ENCODE data around the gene DNMT3A.

DNMT3A gene

GRCh38 chr2:25323610-25324189, 18.0 kb downstream of the DNMT3A start:
- no peak for DNase-seq

DNA sequence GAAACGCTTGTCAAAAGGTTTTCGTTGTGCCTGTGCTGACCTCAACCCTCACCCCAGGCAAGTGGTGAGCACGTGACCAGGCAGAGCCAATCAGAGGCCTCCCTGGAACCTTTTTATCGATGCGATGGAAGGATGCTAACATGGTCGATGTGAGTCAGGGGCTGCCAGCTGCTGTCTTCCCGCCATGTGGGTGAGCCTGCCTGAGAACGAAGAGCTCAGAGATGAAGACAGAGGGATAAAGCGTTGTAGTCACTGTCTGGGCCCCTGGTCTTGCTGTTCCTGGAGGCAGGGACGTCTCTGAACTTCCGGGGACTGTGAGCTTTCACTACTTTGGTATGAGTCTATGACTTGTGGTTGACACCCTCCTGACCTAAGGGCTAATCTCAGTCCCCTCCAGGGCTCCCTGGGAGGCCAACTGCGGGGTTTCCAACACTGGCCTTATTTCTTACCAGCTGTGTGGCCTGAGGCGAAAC, 18.6 kb downstream of the DNMT3A start:
- DNase-seq: peak; percentile 74 to 78

DNA sequence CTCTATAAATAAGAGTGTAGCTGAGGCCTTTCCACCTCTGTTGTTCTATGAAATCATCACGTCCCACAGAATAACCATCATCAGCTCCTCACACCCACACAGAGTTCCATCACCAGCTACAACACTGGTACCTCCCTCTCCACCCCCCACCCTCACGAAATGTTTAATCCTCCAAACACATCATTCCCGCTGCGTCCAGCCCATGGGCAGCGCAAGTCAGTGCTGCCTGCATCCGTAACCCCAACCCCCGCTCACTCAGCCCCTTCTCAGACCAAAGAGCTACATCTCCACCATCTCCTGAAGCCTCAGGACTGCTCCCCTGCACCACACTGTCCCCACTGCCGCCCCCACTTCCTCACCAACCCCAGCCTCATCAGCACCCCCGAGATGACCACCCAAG, 19.4 kb downstream of the DNMT3A start:
- peak in 1 of 2 experiments; percentile 45 for DNase-seq

- no peak for DNase-seq
These were observed 21.6 kb downstream of the DNMT3A start for GRCh38 chr2:25320077-25320476.

DNA sequence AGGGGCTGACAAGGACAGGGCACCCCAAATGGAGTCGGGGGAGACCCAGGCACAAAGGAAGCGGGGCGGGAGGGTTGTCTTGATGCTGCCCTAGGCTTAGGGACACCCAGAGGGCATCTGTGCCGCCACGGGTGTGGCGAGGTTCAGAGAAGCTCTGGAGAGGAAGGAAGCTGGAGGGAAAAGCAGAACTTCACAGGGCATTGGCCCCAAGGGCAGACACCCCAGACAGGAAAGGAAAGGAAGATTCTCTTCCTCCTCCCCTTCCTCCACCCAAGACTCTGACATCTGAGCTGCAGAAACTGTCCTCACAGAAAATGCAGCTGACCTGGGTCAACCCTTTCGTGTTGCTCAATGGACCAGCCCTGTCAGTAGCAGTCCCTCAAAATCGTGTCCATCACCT, 25.6 kb downstream of the DNMT3A start:
- no peak for DNase-seq

- DNase-seq: no peak
These were observed 26.4 kb downstream of the DNMT3A start for GRCh38 chr2:25315316-25315680.

GRCh38 chr2:25314514-25315315, 27.0 kb downstream of the DNMT3A start:
- DNase-seq: peak; percentile 96 to 97

DNA sequence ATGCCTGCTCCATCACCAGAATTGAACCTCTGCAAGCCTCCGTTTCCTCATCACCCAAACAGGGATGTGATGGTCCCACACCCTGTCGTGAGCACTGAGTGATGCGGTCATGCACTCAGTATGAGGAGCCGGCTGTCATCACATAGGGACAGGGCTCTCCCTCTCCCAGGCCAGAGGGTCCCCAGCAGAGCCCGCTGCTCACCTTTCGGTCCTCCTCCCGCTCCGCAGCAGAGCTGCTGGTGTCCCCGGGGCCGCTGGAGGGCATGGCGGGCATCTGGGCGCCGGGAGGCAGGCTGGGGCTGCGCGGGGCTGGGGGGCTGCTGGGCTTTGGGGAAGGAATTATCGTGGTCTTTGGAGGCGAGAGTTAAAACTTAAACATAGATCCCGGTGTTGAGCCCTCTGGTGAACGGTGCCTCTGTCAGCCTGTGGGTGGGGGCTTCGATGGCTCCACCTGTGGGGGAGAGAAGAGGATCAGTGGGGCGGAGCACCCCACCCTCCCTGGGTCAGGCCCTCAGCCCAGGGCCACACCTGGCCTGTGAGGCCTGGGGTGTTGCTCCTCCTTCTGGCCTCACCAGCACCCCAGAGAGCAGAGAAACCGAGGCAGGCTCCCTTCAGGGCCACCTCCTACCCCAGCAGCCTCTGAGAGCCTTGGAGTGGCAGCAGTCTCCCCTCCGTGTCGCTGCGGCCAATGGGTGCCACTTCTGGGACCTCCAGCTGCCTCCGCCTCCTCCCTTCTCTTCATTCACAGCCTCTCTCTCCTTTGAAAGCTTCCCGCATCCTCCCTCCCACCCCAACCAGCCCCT, 27.8 kb downstream of the DNMT3A start:
- peak; percentile 25 to 39 for DNase-seq

GRCh38 chr2:25312958-25313710, 28.6 kb downstream of the DNMT3A start:
- DNase-seq: peak; percentile 30 to 52

GRCh38 chr2:25311865-25312575, 29.7 kb downstream of the DNMT3A start:
- no peak for DNase-seq

- no peak for DNase-seq
These were observed 30.5 kb downstream of the DNMT3A start for GRCh38 chr2:25310965-25311864.

DNA sequence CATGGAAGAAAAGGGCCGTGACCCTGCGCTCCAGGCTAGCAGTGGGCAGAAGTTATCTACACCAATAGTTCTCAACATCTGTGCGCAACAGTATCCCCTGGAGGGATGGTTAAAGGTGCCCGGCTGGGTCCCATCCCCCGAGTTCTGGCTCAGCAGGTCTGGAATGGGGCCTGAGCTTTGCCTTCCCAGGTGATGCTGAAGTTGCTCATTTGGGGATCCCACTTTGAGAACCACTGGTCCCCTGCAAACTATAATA, 31.1 kb downstream of the DNMT3A start:
- DNase-seq: no peak

- DNase-seq: peak; percentile 71 to 77
These were observed 32.3 kb downstream of the DNMT3A start for GRCh38 chr2:25309402-25309801.

- DNase-seq: no peak
These were observed 33.1 kb downstream of the DNMT3A start for GRCh38 chr2:25308599-25308998.

GRCh38 chr2:25307949-25308557, 33.7 kb downstream of the DNMT3A start:
- no peak for DNase-seq

- DNase-seq: no peak
These were observed 34.9 kb downstream of the DNMT3A start for GRCh38 chr2:25306777-25307368.

- no peak for DNase-seq
These were observed 36.0 kb downstream of the DNMT3A start for GRCh38 chr2:25305775-25306174.

DNA sequence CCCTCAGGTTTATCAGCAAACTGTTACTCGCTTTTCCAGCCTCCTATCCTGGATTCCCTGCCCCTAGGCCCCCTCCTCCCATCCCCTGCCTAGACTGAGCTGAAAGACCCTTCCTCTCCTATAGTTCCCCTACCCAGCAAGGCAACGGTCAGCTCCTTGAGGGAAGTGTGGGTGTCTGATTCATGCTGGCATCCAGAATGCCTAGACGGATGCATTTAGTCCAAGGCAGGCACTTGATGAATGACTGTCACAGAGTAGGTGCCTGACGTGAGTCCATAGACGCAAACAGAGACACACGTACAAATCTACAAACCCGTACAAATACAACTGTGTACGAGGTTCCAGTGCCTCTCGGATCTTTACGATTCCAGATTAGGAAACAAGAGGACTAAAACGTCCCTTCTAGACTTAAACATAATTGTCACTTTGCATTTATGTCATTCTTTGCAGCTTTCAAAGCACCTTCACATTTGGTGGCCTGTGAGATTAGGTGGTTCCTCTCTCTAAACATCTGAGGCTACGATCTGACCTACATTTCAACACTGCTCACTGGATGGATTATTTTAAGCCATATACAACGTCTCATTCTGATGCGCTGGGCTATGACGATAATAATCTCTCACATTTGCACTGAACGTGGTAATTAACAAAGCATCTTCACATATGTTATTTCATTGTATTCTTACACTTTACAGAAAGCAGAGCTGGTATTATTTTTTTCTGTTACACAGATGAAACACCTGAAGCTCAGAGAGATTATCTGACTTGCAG, 36.7 kb downstream of the DNMT3A start:
- no peak for DNase-seq

DNA sequence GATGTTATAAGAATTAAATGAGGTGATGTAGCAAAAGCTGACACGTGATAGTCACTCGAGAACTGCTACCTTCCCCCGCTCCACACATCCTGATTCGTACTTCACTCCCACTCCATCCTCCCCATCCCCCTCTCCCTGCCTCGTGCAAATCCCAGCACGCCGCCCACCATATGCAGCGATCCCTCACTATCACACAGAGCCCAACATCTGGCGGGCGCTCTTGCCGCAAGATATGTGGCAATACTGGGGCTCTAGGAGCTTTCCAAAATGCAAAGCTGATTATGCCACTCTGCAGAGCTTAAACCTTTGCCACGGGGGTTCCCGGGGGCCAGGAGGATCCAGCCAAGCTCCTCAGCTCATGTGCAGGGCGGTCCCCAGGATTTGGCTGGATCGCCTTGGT, 37.4 kb downstream of the DNMT3A start:
- no peak for DNase-seq

Data from activated CD4-positive, alpha-beta T cell treated with anti-CD3 and anti-CD28 coated beads, Interleukin-2, amount 50 U/mL, for 48 hours (primary cell).